Stimulated activated naive B cell treated with anti-CD40 and anti-IgM and Interleukin-4, amounts not matched to agents 10 μg/mL and 1 μg/mL and 100 μg/mL, for 72 hours (primary cell): ENCODE measurements around the gene KCNK4.

Experiments used
- ATAC-seq, 2 donors: fragments of 150-1000 bp; cut with Tn5 transposase; replicated peaks; 2 replicates each; pipeline ENCODE4 v1.10.0; 2021; ENCODE audit warnings: moderate library complexity in 1 of 2
- DNase-seq: peaks from one replicate; pipeline ENCODE4 v3.0.0; 2021
- H3K27ac Mint-ChIP-seq: one replicate; pipeline ENCODE4 v1.8.0; 2022; ENCODE audit warnings: mild to moderate bottlenecking, mixed read lengths
- H3K27me3 Mint-ChIP-seq, 2 donors: one replicate each; pipeline ENCODE4 v1.8.0; 2022; ENCODE audit warnings: mixed read lengths in 2 of 2
- H3K36me3 Mint-ChIP-seq, 2 donors: one replicate each; pipeline ENCODE4 v1.8.0; 2022; ENCODE audit warnings: mixed read lengths in 2 of 2, mild to moderate bottlenecking in 1 of 2
- H3K4me1 Mint-ChIP-seq, 2 donors: one replicate each; pipeline ENCODE4 v1.8.0; 2022; ENCODE audit warnings: mixed read lengths in 2 of 2, mild to moderate bottlenecking in 1 of 2
- H3K4me3 Mint-ChIP-seq, 2 donors: one replicate each; pipeline ENCODE4 v1.8.0; 2022; ENCODE audit warnings: mild to moderate bottlenecking in 2 of 2, mixed read lengths in 2 of 2, moderate library complexity in 1 of 2
- H3K9me3 Mint-ChIP-seq, 2 donors: one replicate each; pipeline ENCODE4 v1.8.0; 2022; ENCODE audit warnings: mixed read lengths in 2 of 2, mild to moderate bottlenecking in 1 of 2

KCNK4 gene

GRCh38 chr11:64268893-64269539, 22.1 kb upstream of the KCNK4 start:
- Mint-ChIP-seq H3K27me3 (no peaks in the 10 kb centered on the region), H3K9me3 (no peaks in the 10 kb centered on the region), H3K36me3 (peaks cover 30 to 34% of the 10 kb centered on the region in 2 donors), H3K27ac (peak overlapping the region; percentile 98), H3K4me3 (peak overlapping the region; percentile 95 to 99), H3K4me1 (peaks cover 25 to 40% of the 10 kb centered on the region in 2 donors)
- peak; percentile 24 to 31 for ATAC-seq
- no peak for DNase-seq

- H3K27ac Mint-ChIP-seq, result peak overlapping the region; percentile 98
- no peaks in the 10 kb centered on the region for H3K27me3 Mint-ChIP-seq
- H3K36me3 Mint-ChIP-seq, result peaks cover 29 to 31% of the 10 kb centered on the region in 2 donors
- H3K4me3 Mint-ChIP-seq, result peak overlapping the region; percentile 95 to 99
- ATAC-seq, result peak; percentile 78 to 80
- no peaks in the 10 kb centered on the region for H3K9me3 Mint-ChIP-seq
- peaks cover 25 to 40% of the 10 kb centered on the region in 2 donors for H3K4me1 Mint-ChIP-seq
- peak; percentile 98 for DNase-seq
Measured at GRCh38 chr11:64269540-64270220, 21.4 kb upstream of the KCNK4 start.

- Mint-ChIP-seq H3K27me3 (no peaks in the 10 kb centered on the region), H3K27ac (no peak overlapping the region), H3K4me1 (peaks cover 10 to 27% of the 10 kb centered on the region in 2 donors), H3K9me3 (no peaks in the 10 kb centered on the region), H3K36me3 (peaks cover 12 to 19% of the 10 kb centered on the region in 2 donors), H3K4me3 (no peak overlapping the region)
- ATAC-seq (no peak), DNase-seq (no peak)
Measured at GRCh38 chr11:64275031-64275800, 15.9 kb upstream of the KCNK4 start.

GRCh38 chr11:64275841-64276240, 15.3 kb upstream of the KCNK4 start:
- Mint-ChIP-seq H3K27ac (no peak overlapping the region), H3K27me3 (no peaks in the 10 kb centered on the region), H3K9me3 (no peaks in the 10 kb centered on the region), H3K4me3 (no peak overlapping the region), H3K4me1 (peaks cover 8 to 24% of the 10 kb centered on the region in 2 donors), H3K36me3 (peaks cover 12 to 16% of the 10 kb centered on the region in 2 donors)
- no peak for ATAC-seq
- DNase-seq, result no peak

GRCh38 chr11:64276653-64277431, 14.3 kb upstream of the KCNK4 start:
- ATAC-seq (no peak), DNase-seq (no peak)
- H3K27me3 Mint-ChIP-seq, result no peaks in the 10 kb centered on the region
- peaks cover 6 to 25% of the 10 kb centered on the region in 2 donors for H3K4me1 Mint-ChIP-seq
- no peak overlapping the region for H3K4me3 Mint-ChIP-seq
- no peaks in the 10 kb centered on the region for H3K9me3 Mint-ChIP-seq
- no peak overlapping the region for H3K27ac Mint-ChIP-seq
- peaks cover 20 to 25% of the 10 kb centered on the region in 2 donors for H3K36me3 Mint-ChIP-seq

GRCh38 chr11:64278576-64279190, 12.4 kb upstream of the KCNK4 start:
- no peaks in the 10 kb centered on the region for H3K9me3 Mint-ChIP-seq
- DNase-seq, result no peak
- no peak for ATAC-seq
- H3K4me1 Mint-ChIP-seq, result peaks cover 10 to 30% of the 10 kb centered on the region in 2 donors
- H3K36me3 Mint-ChIP-seq, result peaks cover 22 to 32% of the 10 kb centered on the region in 2 donors
- no peak overlapping the region for H3K4me3 Mint-ChIP-seq
- H3K27me3 Mint-ChIP-seq, result no peaks in the 10 kb centered on the region
- no peak overlapping the region for H3K27ac Mint-ChIP-seq

- Mint-ChIP-seq H3K4me1 (peaks cover 23 to 41% of the 10 kb centered on the region in 2 donors), H3K4me3 (no peak overlapping the region), H3K36me3 (peaks cover 19 to 30% of the 10 kb centered on the region in 2 donors), H3K9me3 (no peaks in the 10 kb centered on the region), H3K27me3 (no peaks in the 10 kb centered on the region), H3K27ac (no peak overlapping the region)
- DNase-seq (no peak), ATAC-seq (no peak)
Measured at GRCh38 chr11:64281957-64282770, 8.9 kb upstream of the KCNK4 start.

GRCh38 chr11:64283092-64283491, 8.0 kb upstream of the KCNK4 start:
- DNase-seq, result no peak
- no peak for ATAC-seq
- H3K27me3 Mint-ChIP-seq, result no peaks in the 10 kb centered on the region
- H3K36me3 Mint-ChIP-seq, result peaks cover 19 to 30% of the 10 kb centered on the region in 2 donors
- H3K4me1 Mint-ChIP-seq, result peaks cover 25 to 47% of the 10 kb centered on the region in 2 donors
- H3K4me3 Mint-ChIP-seq, result peak overlapping the region; percentile 45 to 68
- no peak overlapping the region for H3K27ac Mint-ChIP-seq
- H3K9me3 Mint-ChIP-seq, result no peaks in the 10 kb centered on the region

- H3K27me3 Mint-ChIP-seq, result no peaks in the 10 kb centered on the region
- peaks cover 24 to 43% of the 10 kb centered on the region in 2 donors for H3K4me1 Mint-ChIP-seq
- peak; percentile 88 for DNase-seq
- H3K36me3 Mint-ChIP-seq, result peaks cover 17 to 27% of the 10 kb centered on the region in 2 donors
- peak within 1 kb of the TSS; percentile 97 for H3K27ac Mint-ChIP-seq
- H3K4me3 Mint-ChIP-seq, result peak within 1 kb of the TSS; percentile 92 to 93
- peak; percentile 89 to 91 for ATAC-seq
- H3K9me3 Mint-ChIP-seq, result no peaks in the 10 kb centered on the region
Measured at GRCh38 chr11:64284048-64284961, 6.8 kb upstream of the KCNK4 start, which contains the start of gene BAD. TSS of gene BAD (minus strand) at chr11:64284665. CDS start at chr11:64284368, 297 bp downstream.

GRCh38 chr11:64284962-64285884, 5.9 kb upstream of the KCNK4 start, which contains the start of gene GPR137:
TSS of gene GPR137 (plus strand) at chr11:64285848. CDS start at chr11:64286525, 677 bp downstream.
- Mint-ChIP-seq H3K4me3 (peak within 1 kb of the TSS; percentile 92 to 93), H3K9me3 (no peaks in the 10 kb centered on the region)
- peak; percentile 70 to 73 for ATAC-seq

More at GRCh38 chr11:64284962-64285884, 5.9 kb upstream of the KCNK4 start, which contains the start of gene GPR137:
- Mint-ChIP-seq H3K27ac (peak within 1 kb of the TSS; percentile 97), H3K36me3 (peaks cover 14 to 29% of the 10 kb centered on the region in 2 donors), H3K27me3 (no peaks in the 10 kb centered on the region), H3K4me1 (peaks cover 24 to 43% of the 10 kb centered on the region in 2 donors)
- peak; percentile 85 for DNase-seq
